Measurements from ENCODE around the gene RPAP3. TPM values are rescaled to one million over a fixed set of nuclear protein-coding genes. Genes with fewer than 3 reads are reported as not detected.
A peak's percentile ranks its signal among the peaks of the same experiment; 100 is the strongest.

Gene RPAP3
- total RNA-seq, 4 donors from 2014 or later, result 10.5 to 14.2 (median 12.7) TPM

GRCh38 chr12:47634127-47634526 is 71.7 kb downstream of the RPAP3 start:
- no peak for TF ChIP-seq CTCF (IDR thresholded peaks at IDR 0.05)
- DNase-seq (ENCODE audit: low spot score) (no peak), ATAC-seq (ENCODE audit: low FRiP score) (no peak)

- no peak for DNase-seq (ENCODE audit: low spot score)
- TF ChIP-seq CTCF (IDR thresholded peaks at IDR 0.05), result no peak
- no peak for ATAC-seq (ENCODE audit: low FRiP score)
Measured at GRCh38 chr12:47621960-47622359, 83.9 kb downstream of the RPAP3 start.

- ATAC-seq (ENCODE audit: low FRiP score), result no peak
Measured at GRCh38 chr12:47617476-47617875, 88.4 kb downstream of the RPAP3 start.

GRCh38 chr12:47616440-47616839 is 89.4 kb downstream of the RPAP3 start:
- TF ChIP-seq CTCF (IDR thresholded peaks at IDR 0.05), result no peak
- peak; percentile 72 for ATAC-seq (ENCODE audit: low FRiP score)
- DNase-seq (ENCODE audit: low spot score), result no peak

More at GRCh38 chr12:47617476-47617875, 88.4 kb downstream of the RPAP3 start:
- TF ChIP-seq CTCF (IDR thresholded peaks at IDR 0.05), result no peak
- no peak for DNase-seq (ENCODE audit: low spot score)

- DNase-seq (ENCODE audit: low spot score) (no peak), ATAC-seq (ENCODE audit: low FRiP score) (no peak)
- TF ChIP-seq CTCF (IDR thresholded peaks at IDR 0.05), result no peak
Measured at GRCh38 chr12:47615711-47616110, 90.1 kb downstream of the RPAP3 start.

- no peak for TF ChIP-seq CTCF (IDR thresholded peaks at IDR 0.05)
- no peak for ATAC-seq (ENCODE audit: low FRiP score)
Measured at GRCh38 chr12:47614521-47614920, 91.3 kb downstream of the RPAP3 start.

GRCh38 chr12:47612953-47613352 is 92.9 kb downstream of the RPAP3 start:
- TF ChIP-seq CTCF (IDR thresholded peaks at IDR 0.05), result no peak
- DNase-seq (ENCODE audit: low spot score) (no peak), ATAC-seq (ENCODE audit: low FRiP score) (no peak)

More at GRCh38 chr12:47614521-47614920, 91.3 kb downstream of the RPAP3 start:
- no peak for DNase-seq (ENCODE audit: low spot score)
